ENCODE results near the gene CHST8.

The CHST8 gene

DNA sequence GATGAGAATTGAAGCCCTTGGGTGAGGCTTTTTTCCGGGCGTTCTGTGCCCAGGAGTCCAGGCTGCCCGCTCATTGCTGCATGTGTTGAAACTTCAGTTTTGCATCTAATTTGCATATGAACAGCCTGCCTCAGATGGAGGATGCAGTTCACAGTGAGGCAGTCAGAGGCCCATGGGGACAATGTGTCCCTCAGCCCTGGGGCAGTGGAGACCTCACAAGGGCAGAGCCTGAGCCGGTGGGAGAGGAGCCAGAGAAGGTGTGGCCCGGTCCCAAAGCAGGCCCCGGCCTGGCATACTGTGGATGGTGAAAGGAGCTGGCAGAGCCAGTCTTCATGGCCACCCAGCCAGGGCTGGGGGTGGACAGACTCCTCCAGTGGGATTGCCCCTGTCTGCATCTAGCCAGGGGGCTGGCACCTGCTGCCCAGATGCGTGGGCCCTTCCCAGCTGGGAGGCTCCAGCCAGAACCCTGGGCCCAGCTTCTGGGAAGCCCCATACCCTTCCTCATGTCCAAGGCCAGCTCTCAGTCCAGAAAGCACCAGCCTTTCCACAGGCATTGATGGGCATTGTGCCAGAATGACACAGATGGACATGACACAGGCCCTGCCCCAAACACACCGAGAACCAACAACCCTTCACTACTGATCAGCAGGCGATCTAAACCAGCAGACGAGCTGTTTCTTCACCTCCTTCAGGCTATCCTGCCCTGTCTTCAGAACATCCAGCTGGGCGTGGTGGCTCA is 142.0 kb downstream of the CHST8 start:
- no peak overlapping the region for H3K4me3 ChIP-seq (ENCODE audit: control insufficient read depth, low read depth, low read length)
- no peak for DNase-seq (ENCODE audit: low read depth)
- TF ChIP-seq, protein P1, sequence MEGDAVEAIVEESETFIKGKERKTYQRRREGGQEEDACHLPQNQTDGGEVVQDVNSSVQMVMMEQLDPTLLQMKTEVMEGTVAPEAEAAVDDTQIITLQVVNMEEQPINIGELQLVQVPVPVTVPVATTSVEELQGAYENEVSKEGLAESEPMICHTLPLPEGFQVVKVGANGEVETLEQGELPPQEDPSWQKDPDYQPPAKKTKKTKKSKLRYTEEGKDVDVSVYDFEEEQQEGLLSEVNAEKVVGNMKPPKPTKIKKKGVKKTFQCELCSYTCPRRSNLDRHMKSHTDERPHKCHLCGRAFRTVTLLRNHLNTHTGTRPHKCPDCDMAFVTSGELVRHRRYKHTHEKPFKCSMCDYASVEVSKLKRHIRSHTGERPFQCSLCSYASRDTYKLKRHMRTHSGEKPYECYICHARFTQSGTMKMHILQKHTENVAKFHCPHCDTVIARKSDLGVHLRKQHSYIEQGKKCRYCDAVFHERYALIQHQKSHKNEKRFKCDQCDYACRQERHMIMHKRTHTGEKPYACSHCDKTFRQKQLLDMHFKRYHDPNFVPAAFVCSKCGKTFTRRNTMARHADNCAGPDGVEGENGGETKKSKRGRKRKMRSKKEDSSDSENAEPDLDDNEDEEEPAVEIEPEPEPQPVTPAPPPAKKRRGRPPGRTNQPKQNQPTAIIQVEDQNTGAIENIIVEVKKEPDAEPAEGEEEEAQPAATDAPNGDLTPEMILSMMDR (IDR thresholded peaks at IDR 0.05; ENCODE audit: control insufficient read depth, insufficient read depth, low read depth, low read length, missing control alignments): no peak

DNA sequence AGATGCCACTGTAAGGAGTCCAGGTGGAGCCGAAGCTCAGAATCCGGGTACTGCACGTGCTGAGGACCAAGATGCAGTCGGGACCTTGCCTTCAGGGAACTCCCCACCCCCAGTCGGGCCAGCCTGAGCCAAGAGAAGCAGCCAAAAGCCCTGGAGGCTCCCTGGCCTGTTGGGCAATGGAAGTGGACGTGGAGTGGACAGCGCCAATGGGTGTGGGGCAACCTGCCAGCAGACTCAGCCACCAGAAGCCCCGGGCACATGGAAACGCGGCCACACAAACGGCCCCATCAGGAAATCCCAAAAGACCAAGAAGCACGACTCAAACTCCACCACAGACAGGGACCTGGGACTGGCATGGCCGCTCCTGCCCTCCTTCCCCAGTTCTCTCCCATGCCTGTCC is 144.9 kb downstream of the CHST8 start:
- DNase-seq (ENCODE audit: low read depth): no peak
- no peak overlapping the region for H3K4me3 ChIP-seq (ENCODE audit: control insufficient read depth, low read depth, low read length)
- TF ChIP-seq, protein P1 (IDR thresholded peaks at IDR 0.05; ENCODE audit: control insufficient read depth, insufficient read depth, low read depth, low read length, missing control alignments): no peak

DNA sequence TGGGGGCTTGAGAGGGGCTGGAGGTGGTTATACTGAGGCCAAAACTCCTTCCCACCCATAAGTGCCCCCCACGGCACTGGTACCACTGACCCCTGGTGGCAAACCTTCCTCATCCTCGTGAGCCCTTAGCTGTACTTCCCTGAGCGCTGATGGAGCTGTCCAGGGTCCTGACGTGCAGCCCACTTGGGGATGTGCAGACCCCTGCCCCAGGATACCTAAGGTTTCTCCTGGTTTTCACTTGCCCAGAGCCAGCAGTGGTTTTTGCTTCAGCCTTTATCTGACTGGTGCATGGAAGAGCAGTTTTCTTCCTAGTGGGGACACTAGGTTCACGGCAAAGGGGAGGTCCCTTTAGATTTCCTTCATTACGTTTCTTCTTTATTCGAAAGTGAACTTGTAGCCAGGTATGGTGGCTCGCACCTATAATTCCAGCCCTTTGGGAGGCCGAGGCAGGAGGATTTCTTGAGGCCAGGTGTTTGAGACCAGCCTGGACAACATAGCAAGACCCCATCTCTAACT is 146.2 kb downstream of the CHST8 start:
- no peak overlapping the region for H3K4me3 ChIP-seq (ENCODE audit: control insufficient read depth, low read depth, low read length)
- TF ChIP-seq, protein P1 (IDR thresholded peaks at IDR 0.05; ENCODE audit: control insufficient read depth, insufficient read depth, low read depth, low read length, missing control alignments): peak; percentile 37
- DNase-seq (ENCODE audit: low read depth): no peak

DNA sequence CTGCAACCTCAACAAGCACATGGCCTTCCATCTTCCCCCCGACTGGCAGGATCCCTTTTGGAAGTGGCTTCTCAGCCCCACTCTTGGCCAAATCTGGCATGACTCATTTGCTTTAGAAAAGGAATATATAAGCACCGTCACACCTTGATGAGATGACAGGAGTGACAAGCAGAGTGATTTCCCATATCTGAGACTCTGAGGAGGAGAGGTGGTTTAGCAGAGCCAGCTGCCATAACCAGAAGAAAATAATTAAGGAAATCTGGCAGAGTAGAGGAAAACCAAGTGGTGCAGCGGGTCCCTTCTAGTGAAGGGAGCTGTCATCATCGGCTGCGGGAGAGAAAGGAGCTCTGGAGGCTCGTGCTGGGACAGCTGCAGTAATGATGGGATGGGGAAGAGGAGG is 147.5 kb downstream of the CHST8 start:
- DNase-seq (ENCODE audit: low read depth): no peak
- TF ChIP-seq, protein P1 (IDR thresholded peaks at IDR 0.05; ENCODE audit: control insufficient read depth, insufficient read depth, low read depth, low read length, missing control alignments): no peak
- no peak overlapping the region for H3K4me3 ChIP-seq (ENCODE audit: control insufficient read depth, low read depth, low read length)

DNA sequence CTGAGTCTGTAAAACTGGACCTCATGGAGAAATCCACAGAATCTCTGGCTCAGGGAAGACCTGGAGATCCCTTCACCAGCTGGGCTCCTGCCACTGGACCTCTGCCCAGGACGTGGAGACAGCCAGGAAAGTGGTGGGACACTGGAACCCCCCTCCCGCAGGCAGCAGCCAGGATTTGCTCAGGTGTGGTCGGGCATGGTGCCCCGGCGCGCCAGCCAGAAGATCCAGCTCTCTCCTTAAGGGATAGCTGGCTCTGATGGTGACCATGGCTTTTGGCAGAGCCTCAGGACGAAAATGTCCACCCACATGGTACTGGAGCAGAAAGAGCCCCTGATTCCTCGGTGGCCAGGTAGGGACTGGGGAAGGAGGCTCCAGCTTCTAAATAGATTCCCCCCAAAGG is 148.4 kb downstream of the CHST8 start:
- H3K4me3 ChIP-seq (ENCODE audit: control insufficient read depth, low read depth, low read length): no peak overlapping the region
- TF ChIP-seq, protein P1 (IDR thresholded peaks at IDR 0.05; ENCODE audit: control insufficient read depth, insufficient read depth, low read depth, low read length, missing control alignments): no peak
- no peak for DNase-seq (ENCODE audit: low read depth)

DNA sequence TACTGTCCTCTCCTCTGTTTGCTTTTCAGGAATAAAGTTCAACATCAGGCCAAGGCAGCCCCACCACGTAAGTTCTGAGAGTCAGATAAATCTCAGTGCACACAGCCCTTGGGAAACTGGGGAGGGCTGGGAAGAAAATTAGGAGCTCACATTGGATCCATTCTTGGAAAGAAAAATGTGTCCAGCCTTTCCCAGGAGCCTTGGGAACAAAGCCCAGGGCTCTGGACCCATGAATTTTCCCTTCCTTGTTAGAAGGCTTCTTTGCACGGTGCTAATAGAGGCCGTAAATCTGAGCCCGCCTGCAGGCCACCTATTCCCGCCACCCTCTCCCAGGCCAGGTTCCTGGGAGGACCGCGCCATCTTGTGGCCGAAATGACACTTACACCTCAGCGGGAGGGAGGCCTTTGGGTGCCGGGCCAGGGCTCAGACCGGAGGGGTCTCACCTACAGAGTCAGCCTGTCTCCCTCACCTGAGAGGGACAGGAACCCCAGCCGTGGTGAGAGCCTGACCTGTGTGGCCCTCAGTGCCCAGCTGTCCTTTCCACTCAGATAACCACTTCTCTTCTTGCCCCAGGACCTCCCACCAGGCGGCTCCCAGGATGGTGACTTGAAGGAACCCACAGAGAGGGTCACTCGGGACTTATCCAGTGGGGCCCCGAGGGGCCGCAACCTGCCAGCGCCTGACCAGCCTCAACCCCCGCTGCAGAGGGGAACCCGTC is 149.8 kb downstream of the CHST8 start:
- no peak overlapping the region for H3K4me3 ChIP-seq (ENCODE audit: control insufficient read depth, low read depth, low read length)
- TF ChIP-seq, protein P1 (IDR thresholded peaks at IDR 0.05; ENCODE audit: control insufficient read depth, insufficient read depth, low read depth, low read length, missing control alignments): peak; percentile 93
- DNase-seq (ENCODE audit: low read depth): no peak
